ENCODE measurements around the gene C1orf141.
"Not testable (repeated sequence)": the region's sequence is repeated elsewhere in the genome, so short reads cannot be mapped to it uniquely, and the experiment has no call there.

C1orf141 gene

DNA sequence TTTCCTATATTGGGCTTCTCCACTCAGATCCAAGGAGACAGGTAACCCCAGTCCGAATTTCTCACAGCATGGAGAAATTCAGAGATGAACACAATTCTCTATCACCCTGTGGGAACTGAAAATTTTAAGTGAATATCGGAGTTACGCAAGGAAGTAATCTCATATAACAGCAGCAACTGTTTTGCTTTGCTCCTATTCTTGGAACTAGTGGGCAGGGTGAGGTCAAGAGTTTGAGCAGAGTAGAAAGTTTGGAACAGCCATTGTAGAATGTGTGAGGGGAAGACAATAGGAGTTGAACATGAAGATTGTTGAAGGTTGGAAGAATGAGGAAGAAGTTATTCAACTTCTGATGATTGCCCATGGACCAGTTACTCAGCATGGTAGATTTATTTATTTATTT, 56.5 kb downstream of the C1orf141 start:
- no peaks in the 10 kb centered on the region for H3K9me3 Mint-ChIP-seq
- H3K27ac Mint-ChIP-seq, result no peak overlapping the region
- no peak for DNase-seq (ENCODE audit: low spot score in 2 of 2)
- no peak overlapping the region for H3K4me3 Mint-ChIP-seq
- no peaks in the 10 kb centered on the region for H3K36me3 Mint-ChIP-seq
- no peaks in the 10 kb centered on the region for H3K4me1 Mint-ChIP-seq
- no peak for ATAC-seq

DNA sequence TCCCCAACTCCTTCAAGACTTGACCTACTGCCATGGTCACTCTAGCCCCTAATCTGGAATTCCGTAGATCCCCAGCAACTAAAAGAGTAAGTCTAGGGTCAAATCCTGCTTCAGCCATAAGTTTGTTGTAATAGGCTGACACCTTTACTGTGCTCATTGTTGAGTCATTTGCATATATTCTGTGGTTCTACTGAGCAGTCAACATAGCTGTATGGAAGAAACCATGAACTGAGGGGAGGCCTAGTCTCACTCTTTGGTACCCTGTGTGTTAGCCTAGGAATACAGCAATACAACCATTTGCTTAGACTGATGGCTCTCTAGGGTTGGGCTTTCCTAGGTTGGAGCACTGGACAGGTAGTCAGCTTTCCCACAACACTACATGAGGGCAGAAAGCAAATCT, 57.2 kb downstream of the C1orf141 start:
- DNase-seq (ENCODE audit: low spot score in 2 of 2) (no peak), ATAC-seq (peak; percentile 54)
- Mint-ChIP-seq H3K27ac (no peak overlapping the region), H3K9me3 (peaks cover 3% of the 10 kb centered on the region), H3K4me3 (no peak overlapping the region), H3K36me3 (no peaks in the 10 kb centered on the region), H3K4me1 (no peaks in the 10 kb centered on the region)

DNA sequence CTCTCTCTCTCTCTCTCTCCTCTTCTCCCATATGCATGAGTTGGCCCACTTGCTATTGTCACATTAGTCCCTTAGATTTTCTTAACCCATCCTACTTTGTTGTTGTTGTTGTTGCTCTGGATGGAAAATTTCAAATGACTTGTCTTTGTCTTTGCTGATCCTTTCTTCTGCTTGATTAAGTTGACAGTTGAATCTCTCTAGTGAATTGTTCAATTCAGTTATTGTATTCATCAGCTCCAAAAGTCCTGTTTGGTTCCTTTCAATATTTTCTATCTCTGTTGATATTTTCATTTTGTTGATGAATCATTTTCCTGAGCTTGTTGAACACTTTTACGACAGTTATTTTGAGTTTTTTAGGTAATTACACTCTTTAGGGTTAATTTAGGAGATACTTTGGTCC, 62.0 kb downstream of the C1orf141 start:
- Mint-ChIP-seq H3K4me3 (no peak overlapping the region), H3K4me1 (no peaks in the 10 kb centered on the region)

DNA sequence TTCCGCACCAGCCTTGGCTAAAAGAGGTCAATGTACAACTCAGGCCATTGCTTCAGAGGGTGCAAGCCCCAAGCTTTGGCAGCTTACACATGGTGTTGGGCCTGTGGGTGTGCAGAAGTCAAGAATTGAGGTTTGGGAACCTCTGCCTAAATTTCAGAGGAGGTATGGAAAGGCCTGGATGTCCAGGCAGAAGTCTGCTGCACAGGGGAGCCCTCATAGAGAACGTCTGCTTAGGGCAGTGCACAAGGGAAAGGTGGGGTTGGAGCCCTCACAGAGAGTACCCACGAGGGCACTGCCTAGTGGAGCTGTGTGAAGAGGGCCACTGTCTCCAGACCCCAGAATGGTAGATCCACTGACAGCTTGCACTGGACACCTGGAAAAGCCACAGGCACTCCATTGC, 67.1 kb downstream of the C1orf141 start:
- H3K9me3 Mint-ChIP-seq, result peaks cover 11% of the 10 kb centered on the region
- H3K36me3 Mint-ChIP-seq; H3K4me3 Mint-ChIP-seq; DNase-seq (ENCODE audit: low spot score in 2 of 2); H3K27ac Mint-ChIP-seq; ATAC-seq; H3K4me1 Mint-ChIP-seq: not testable (repeated sequence)

More for the DNA sequence above, 62.0 kb downstream of the C1orf141 start:
- DNase-seq (ENCODE audit: low spot score in 2 of 2) (no peak), ATAC-seq (no peak)
- no peaks in the 10 kb centered on the region for H3K36me3 Mint-ChIP-seq
- peaks cover 7% of the 10 kb centered on the region for H3K9me3 Mint-ChIP-seq
- no peak overlapping the region for H3K27ac Mint-ChIP-seq

DNA sequence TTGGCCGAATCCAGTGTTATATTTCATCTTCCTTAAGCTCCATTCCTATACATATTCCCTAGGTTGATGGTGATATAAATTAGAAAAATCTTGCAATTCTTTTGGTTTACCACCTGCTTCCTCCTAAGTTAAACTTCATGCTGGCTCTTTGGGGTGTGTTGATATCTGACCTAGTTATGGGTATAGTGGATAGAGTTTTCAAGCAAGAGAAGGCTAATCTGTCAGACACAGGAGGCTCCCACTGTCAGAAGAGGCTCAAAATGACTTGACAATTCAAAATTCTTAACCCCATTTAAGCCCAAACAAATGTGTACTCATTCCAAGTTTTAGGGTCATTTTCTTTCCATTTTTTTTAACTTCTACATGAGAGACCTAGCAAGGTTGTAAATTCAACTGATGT, 72.4 kb downstream of the C1orf141 start:
- Mint-ChIP-seq H3K9me3 (peaks cover 3% of the 10 kb centered on the region), H3K4me3 (no peak overlapping the region), H3K36me3 (no peaks in the 10 kb centered on the region), H3K4me1 (no peaks in the 10 kb centered on the region), H3K27ac (no peak overlapping the region)
- DNase-seq (ENCODE audit: low spot score in 2 of 2), result no peak
- no peak for ATAC-seq

DNA sequence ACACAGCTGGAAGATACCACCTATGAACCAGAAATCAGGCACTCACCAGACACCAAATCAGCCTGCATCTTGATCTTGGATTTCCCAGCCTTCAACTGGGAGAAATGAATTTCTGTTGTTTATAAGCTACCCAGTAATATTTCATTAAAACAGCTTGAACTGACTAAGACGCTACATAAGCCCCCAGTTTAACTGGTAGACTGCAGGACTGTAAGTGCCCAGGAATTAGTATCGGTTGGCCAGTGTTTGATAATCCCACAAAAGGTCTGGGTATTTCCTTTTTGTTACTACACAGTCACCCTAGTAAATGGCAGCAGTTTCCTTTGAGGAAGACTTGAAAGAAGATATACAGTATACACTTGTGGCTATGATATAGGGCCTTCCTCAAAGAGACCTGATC, 73.5 kb downstream of the C1orf141 start:
- no peaks in the 10 kb centered on the region for H3K4me1 Mint-ChIP-seq
- no peak overlapping the region for H3K4me3 Mint-ChIP-seq
- ATAC-seq, result no peak
- no peak overlapping the region for H3K27ac Mint-ChIP-seq
- no peak for DNase-seq (ENCODE audit: low spot score in 2 of 2)
- no peaks in the 10 kb centered on the region for H3K9me3 Mint-ChIP-seq
- H3K36me3 Mint-ChIP-seq, result no peaks in the 10 kb centered on the region

DNA sequence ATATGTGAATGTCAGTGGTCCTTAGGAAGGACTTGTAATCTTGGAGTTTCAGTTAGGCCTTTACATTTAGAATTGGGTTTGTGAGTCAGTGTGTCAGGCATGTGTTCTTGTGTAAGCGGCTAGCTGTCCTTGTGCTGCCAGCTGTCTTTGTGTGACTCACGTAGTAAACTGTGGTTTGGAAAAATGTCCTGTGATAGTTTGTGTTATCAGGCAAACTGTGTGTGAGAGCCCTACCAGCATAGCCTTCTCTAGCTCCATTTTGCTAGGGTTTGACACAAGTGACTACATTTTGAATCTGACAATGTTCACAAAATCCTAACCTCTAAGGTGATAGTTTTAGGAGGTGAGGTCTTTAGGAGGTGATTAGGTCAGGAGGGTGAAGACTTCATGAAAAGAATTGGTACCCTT, 74.0 kb downstream of the C1orf141 start:
- ATAC-seq, result no peak
- no peak overlapping the region for H3K4me3 Mint-ChIP-seq
- DNase-seq (ENCODE audit: low spot score in 2 of 2), result no peak
- no peaks in the 10 kb centered on the region for H3K36me3 Mint-ChIP-seq
- H3K9me3 Mint-ChIP-seq, result no peaks in the 10 kb centered on the region
- H3K27ac Mint-ChIP-seq, result no peak overlapping the region
- no peaks in the 10 kb centered on the region for H3K4me1 Mint-ChIP-seq

DNA sequence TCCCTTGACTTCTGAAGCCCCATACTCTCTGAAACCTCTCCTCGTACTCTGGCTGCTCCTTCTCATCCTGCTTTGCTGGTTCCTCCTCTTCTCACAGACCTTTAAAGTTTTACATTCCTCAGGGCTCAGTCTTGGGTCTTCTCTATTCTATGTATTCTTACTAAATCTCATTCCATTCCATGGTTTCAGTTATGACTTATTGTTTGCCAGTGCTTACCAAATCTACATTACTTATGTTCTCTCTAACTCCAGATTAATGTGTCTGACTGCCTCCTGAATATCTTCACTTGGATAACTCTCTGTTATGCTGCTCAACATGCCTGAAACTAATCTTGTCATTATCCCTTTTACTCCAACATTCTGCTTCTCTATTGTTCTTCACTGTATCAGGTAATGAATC, 75.4 kb downstream of the C1orf141 start:
- ATAC-seq (no peak), DNase-seq (ENCODE audit: low spot score in 2 of 2) (no peak)
- no peak overlapping the region for H3K27ac Mint-ChIP-seq
- H3K36me3 Mint-ChIP-seq, result no peaks in the 10 kb centered on the region
- no peaks in the 10 kb centered on the region for H3K4me1 Mint-ChIP-seq
- H3K4me3 Mint-ChIP-seq, result no peak overlapping the region
- H3K9me3 Mint-ChIP-seq, result no peaks in the 10 kb centered on the region

DNA sequence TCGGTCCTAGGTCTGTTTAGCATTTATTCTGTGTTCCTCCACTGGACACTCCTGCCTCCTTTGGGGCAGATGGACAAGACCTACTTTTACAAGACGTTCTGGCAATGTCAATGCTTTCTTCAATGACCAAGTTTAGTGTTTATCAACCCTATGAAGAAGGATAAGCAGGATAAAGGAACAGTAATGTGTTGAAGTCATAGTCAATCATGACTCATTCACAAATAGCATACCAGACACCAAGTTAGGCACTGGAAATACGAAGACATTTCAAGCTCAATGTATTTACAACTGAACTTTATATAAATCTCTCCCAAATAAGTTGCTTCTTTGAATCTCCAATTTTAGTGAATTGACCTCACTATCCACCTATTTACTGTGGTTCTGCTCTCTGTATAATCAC, 76.0 kb downstream of the C1orf141 start:
- H3K9me3 Mint-ChIP-seq, result no peaks in the 10 kb centered on the region
- H3K27ac Mint-ChIP-seq, result no peak overlapping the region
- H3K4me3 Mint-ChIP-seq, result no peak overlapping the region
- ATAC-seq (no peak), DNase-seq (ENCODE audit: low spot score in 2 of 2) (no peak)
- no peaks in the 10 kb centered on the region for H3K4me1 Mint-ChIP-seq
- no peaks in the 10 kb centered on the region for H3K36me3 Mint-ChIP-seq

- Mint-ChIP-seq H3K4me3 (no peak overlapping the region), H3K36me3 (no peaks in the 10 kb centered on the region), H3K4me1 (no peaks in the 10 kb centered on the region), H3K27ac (no peak overlapping the region), H3K9me3 (no peaks in the 10 kb centered on the region)
- no peak for DNase-seq (ENCODE audit: low spot score in 2 of 2)
- ATAC-seq, result no peak
Measured at GRCh38 chr1:67058242-67058641, 76.5 kb downstream of the C1orf141 start.

- peaks cover 23% of the 10 kb centered on the region for H3K36me3 Mint-ChIP-seq
- H3K4me1 Mint-ChIP-seq, result peaks cover 22% of the 10 kb centered on the region
- H3K4me3 Mint-ChIP-seq, result peak within 1 kb of the TSS; percentile 74
- DNase-seq (ENCODE audit: low spot score in 2 of 2), result peak; percentile 58 to 89
- H3K27ac Mint-ChIP-seq, result peak within 1 kb of the TSS; percentile 78
- ATAC-seq, result peak; percentile 82
- H3K9me3 Mint-ChIP-seq, result no peaks in the 10 kb centered on the region
Measured at GRCh38 chr1:67053785-67054772, 80.7 kb downstream of the C1orf141 start, which contains the start of gene SLC35D1. TSS of gene SLC35D1 (minus strand) at chr1:67054148. CDS start at chr1:67054013, 135 bp downstream.

DNA sequence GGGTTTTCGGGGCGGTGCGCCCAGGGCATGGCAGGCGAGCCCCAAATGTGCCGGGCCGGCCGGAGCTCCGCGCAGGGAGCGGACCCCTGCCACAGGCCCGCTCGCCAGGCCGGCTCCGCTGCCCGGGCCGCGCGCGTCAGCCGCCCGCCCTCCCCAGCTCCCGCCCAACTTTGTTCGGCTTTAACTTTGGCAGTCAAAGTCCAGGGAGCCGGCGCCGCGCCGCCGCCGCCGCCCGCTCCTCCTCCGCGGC, 81.3 kb downstream of the C1orf141 start:
- H3K4me1 Mint-ChIP-seq, result peaks cover 22% of the 10 kb centered on the region

DNA sequence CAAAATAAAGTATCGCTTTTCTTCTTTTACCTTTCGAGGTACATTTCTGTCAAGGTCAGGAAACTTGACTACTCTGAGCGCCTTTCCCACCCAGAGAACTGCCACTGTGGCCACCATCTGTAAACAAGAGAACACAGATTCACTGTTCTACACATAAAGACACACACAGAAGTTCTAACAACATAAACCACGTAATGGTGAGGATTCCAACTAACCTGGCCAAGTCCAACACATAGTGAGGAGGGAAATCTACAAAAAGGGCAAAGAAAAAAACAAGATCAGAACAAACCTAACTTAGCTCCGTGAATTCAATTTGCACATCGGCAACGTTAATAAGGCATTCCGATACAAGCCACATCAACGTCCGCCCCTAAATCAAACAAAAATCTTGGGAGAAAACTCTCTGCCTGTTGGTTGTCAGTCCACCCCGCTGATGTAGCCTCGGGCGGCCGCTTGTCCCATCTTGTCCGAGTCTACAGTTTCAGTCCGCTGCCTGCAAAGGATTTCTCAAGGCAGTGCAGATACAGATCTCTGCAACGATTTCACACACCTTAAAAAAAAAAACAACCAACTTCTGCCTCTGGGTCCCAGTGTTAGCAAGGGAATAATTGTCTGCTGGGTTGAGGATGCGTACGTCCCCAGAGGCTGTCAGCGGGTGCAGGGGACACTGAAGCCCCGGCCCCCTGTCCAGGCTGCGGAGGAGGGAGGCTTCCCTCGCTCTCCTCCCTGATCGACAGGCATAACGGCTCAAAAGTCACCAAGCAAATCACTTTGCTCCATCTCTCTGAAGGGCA, 81.8 kb downstream of the C1orf141 start:
- Mint-ChIP-seq H3K9me3 (no peaks in the 10 kb centered on the region), H3K27ac (peak overlapping the region; percentile 78), H3K36me3 (peaks cover 34% of the 10 kb centered on the region), H3K4me1 (peaks cover 22% of the 10 kb centered on the region), H3K4me3 (peak overlapping the region; percentile 74)
- DNase-seq (ENCODE audit: low spot score in 2 of 2), result peak in 1 of 2 donors; percentile 73
- ATAC-seq, result peak; percentile 49

More for the DNA sequence above, 81.3 kb downstream of the C1orf141 start:
- Mint-ChIP-seq H3K9me3 (no peaks in the 10 kb centered on the region), H3K27ac (peak overlapping the region; percentile 78), H3K36me3 (peaks cover 29% of the 10 kb centered on the region), H3K4me3 (peak overlapping the region; percentile 74)
- ATAC-seq (peak; percentile 66), DNase-seq (ENCODE audit: low spot score in 2 of 2) (no peak)

GRCh38 chr1:67051196-67051595, 83.6 kb downstream of the C1orf141 start:
- DNase-seq (ENCODE audit: low spot score in 2 of 2) (no peak), ATAC-seq (no peak)
- H3K36me3 Mint-ChIP-seq, result peaks cover 49% of the 10 kb centered on the region
- H3K4me3 Mint-ChIP-seq, result no peak overlapping the region
- no peak overlapping the region for H3K27ac Mint-ChIP-seq
- no peaks in the 10 kb centered on the region for H3K9me3 Mint-ChIP-seq
- H3K4me1 Mint-ChIP-seq, result peaks cover 22% of the 10 kb centered on the region

- H3K4me3 Mint-ChIP-seq, result no peak overlapping the region
- no peak overlapping the region for H3K27ac Mint-ChIP-seq
- H3K36me3 Mint-ChIP-seq, result peaks cover 96% of the 10 kb centered on the region
- DNase-seq (ENCODE audit: low spot score in 2 of 2) (no peak), ATAC-seq (no peak)
- H3K4me1 Mint-ChIP-seq, result no peaks in the 10 kb centered on the region
- H3K9me3 Mint-ChIP-seq, result no peaks in the 10 kb centered on the region
Measured at GRCh38 chr1:67044631-67045270, 90.0 kb downstream of the C1orf141 start.
